Femur (tissue), 1 donor: Measurements from ENCODE around the gene SLC5A2.

Source experiments
- DNase-seq: peaks from one replicate; pipeline ENCODE4 v3.0.0-alpha.2; 2017

SLC5A2 gene

DNA sequence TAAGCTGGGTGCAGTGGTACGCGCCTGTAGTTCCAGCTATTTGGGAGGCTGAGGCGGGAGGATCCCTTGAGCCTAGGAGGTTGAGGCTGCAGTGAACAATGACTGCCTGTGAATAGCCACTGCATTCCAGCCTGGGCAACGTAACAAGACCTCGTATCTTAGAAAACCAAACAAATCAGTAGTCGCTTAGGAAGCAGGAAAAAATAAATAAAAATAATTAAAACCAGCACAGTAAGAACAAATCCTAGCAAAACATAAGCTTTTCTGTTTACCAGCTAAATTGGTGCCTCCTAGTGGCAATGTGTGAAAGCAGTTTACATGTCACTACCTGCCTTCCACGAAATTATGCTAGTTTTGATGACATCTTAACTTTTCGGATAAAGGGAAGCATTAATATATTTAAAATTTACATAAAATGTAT is 22.3 kb upstream of the SLC5A2 start:
- peak; percentile 35 for DNase-seq

DNA sequence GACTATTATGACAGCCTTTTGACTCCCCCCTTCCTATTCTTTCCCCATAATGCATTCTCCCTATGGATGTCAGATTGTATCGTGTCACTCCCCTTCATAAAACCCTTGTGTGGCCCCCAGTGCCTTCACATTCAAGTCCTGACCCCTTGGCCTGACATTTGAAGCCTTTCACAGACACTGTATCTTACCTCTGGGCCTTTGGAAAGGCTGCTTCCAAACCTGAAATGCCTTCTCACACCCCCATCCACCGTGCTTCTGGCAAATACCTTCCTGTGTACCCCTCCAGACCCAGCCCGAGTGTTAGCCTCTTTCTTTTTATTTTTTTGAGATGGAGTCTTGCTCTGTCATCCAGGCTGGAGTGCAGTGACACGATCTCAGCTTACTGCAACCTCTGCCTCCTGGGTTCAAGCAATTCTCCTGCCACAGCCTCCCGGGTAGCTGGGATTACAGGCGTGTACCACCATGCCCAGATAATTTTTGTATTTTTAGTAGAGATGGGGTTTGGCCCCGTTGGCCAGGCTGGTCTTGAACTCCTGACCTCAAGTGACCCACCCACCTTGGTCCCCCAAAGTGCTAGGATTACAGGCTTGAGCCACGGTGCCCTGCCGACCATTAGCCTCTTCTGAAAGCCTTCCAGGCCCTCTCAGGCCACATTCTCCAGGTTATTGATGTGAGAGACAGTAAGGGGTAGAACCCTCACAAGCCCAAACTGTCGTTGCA is 21.6 kb upstream of the SLC5A2 start:
- peak; percentile 16 for DNase-seq

DNA sequence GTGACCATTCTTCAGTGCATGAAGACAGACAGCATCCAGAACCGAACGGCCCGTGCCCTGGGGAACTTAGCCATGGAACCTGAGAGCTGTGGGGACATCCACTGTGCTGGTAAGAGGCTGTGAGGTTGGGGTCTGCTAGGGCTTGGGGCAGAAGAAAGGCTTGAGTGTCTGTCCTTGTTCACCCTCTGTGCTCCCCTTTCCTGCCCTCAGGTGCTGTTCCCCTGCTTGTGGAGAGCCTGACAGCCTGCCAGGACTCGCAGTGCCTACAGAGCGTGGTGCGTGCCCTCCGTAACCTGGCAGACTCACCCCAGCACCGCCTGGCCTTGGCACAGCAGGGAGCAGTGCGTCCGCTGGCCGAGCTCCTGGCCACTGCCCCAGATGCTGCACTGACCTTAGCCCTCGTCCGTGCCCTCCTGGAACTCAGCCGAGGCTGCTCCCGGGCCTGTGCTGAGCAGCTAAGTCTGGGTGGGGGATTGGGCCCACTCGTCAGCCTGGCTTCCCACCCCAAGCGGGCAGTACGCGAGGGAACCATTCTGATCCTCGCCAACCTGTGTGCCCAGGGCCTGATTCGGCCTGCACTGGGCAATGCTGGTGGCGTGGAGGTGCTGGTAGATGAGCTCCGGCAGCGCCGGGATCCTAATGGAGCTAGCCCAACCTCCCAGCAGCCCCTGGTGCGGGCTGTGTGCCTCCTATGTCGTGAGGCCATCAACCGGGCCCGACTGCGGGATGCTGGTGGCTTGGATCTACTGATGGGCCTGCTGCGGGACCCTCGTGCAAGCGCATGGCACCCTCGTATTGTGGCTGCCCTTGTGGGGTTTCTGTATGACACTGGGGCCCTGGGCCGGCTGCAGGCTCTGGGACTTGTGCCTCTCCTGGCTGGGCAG is 20.8 kb upstream of the SLC5A2 start:
- DNase-seq = peak; percentile 25

DNA sequence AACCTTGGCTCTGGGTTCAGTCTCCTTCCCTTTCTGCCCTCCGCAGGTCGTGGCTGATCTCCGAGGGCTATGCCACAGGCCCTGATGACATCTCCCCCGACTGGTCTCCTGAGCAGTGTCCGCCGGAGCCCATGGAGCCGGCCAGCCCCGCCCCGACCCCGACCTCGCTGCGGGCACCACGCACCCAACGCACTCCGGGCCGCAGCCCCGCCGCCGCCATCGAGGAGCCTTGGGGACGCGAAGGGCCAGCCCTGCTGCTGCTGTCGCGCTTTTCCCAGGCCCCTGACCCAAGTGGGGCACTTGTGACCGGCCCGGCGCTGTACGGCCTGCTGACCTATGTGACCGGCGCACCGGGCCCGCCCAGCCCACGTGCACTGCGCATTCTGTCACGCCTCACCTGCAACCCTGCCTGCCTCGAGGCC is 18.6 kb upstream of the SLC5A2 start:
- peak; percentile 19 for DNase-seq

DNA sequence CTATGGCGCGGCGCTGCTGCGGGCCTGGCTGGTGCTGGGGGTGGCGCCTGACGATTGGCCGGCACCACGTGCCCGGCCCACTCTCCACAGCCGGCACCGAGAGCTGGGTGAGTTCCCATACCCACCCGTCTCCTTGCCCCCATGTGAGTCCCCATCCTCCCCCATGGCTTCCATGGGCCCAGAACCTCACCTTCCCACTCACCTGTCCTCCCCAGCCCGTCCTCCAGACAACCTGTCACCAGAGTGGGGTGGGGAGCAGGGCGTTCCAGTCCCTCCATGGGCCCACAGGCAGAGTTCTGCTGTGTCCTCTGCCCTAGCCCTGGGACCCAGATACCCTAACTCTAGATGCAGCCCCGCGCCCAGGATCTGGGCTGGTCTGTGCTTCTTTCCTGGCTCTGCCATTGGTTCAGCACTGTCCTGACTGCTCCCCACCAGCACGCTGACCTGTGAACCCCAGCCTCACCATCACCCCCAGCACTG is 18.1 kb upstream of the SLC5A2 start:
- DNase-seq = peak; percentile 13

DNA sequence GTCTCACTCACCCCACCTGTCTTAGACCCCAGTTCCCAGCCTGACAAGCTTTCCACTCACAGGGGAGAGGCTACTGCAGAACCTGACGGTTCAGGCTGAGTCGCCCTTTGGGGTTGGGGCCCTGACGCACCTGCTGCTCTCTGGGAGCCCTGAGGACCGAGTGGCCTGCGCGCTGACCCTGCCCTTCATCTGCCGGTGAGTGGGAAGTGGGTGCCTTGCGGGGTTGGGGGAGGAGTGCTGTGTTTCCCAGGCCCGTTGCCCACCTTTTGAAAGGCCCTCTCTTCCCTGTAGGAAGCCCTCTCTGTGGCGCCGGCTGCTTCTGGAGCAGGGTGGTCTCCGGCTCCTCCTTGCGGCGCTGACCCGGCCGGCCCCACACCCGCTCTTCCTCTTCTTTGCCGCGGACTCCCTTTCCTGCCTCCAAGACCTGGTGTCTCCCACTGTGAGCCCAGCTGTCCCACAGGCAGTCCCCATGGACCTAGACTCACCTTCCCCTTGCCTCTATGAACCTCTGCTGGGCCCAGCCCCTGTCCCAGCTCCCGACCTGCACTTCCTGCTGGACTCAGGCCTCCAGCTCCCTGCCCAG is 17.0 kb upstream of the SLC5A2 start:
- DNase-seq = no peak

DNA sequence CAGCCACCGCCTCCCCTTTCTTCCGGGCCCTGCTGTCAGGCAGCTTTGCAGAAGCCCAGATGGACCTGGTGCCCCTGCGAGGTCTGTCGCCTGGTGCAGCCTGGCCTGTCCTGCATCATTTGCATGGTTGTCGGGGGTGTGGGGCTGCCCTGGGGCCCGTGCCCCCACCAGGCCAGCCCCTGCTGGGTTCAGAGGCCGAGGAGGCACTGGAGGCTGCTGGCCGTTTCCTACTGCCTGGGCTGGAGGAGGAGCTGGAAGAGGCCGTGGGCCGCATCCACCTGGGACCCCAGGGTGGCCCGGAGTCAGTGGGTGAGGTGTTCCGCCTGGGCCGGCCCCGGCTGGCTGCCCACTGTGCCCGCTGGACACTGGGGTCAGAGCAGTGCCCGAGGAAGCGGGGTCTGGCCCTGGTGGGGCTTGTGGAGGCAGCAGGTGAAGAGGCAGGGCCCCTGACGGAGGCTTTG is 16.5 kb upstream of the SLC5A2 start:
- DNase-seq = no peak

DNA sequence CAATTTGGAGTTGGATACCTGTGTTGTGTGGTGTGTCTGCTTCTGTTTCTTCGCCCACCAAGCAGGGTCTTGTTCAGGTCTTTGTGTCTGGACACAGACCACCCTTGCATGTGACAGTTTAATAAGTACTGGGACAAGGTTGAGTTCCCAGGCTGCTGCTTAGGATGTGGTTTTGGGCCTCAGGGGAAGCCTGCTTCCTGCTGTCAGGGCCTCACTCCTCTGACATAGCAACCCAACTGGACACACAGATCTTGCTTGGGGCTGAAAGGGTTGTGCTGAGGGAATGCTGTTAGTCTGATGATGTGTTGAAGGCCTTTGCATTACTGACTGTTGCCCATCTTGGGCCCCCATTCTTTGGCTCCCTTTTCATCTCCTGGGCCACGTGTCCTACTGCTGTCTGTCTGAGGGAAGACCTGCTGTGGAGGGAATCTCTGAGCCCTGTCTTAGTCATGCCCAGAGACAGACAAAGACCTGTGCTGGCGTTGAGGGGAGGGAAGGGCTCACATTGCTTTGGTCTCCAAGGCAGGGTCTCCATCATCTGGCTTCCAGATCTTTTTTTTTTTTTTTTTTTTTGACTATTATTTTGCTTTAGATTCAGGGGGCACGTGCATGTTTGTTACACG is 15.7 kb upstream of the SLC5A2 start:
- peak; percentile 73 for DNase-seq

DNA sequence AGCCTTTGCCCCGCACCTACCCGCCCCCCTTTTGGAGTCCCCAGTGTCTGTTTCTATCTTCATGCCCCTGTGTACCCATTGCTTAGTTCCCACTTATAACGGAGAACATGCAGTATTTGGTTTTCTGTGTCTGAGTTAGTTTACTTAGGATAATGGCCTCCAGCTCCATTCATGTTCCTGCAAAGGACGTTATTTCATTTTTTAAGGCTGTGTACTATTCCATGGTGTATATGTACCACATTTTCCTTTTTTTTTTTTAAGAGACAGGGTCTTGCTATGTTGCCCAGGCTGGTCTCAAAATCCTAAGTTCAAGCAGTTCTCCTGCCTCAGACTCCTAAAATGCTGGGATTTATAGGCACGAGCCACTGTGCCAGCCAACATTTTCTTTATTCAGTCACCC is 15.1 kb upstream of the SLC5A2 start:
- no peak for DNase-seq

DNA sequence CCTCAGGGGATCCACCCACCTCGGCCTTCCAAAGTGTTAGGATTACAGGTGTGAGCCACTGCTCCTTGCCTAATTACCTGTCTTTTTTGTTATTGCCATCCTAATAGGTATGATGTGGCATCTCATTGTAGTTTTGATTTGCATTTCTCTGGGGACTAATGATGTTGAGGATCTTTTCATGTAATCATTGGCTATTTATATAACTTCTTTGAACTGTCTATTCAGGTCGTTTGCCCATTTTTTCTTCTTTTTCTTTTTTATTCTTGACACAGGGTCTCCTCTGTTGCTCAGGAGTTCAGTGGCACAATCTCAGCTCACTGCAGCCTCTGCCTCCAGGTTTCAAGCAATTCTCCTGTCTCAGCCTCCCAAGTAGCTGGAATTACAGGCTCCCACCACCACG is 12.3 kb upstream of the SLC5A2 start:
- no peak for DNase-seq

DNA sequence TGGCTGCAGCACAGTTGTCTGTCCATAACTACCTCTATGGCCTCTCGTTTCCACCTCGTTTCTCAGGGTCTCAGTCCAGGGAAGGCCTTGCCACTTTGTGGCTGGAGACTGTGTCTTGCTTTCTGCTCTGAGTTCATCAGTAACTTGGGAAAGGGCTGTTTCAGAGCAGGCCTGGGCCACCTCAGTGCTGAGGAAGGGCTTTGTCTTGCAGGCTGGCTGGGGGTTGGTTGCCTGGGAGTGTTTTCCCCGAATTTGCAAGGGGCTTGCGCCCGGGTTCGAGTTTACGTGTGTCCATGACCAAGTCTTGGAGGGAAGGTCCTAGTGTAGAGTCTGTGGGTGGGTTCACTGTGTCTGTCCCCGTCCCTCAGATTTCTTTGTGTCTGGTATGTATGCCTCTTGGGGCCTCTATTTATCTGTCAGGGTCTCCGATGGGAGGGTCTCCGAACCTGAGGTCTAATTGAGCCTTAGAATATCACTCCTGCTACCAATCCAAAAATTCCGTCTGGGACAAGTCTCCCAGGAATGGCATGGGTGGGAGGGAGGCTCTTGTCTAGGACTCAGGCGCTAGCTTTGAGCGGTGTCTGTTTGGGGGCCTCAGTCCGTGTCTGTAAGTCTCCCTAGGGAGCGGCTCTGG is 11.6 kb upstream of the SLC5A2 start:
- DNase-seq = no peak

DNA sequence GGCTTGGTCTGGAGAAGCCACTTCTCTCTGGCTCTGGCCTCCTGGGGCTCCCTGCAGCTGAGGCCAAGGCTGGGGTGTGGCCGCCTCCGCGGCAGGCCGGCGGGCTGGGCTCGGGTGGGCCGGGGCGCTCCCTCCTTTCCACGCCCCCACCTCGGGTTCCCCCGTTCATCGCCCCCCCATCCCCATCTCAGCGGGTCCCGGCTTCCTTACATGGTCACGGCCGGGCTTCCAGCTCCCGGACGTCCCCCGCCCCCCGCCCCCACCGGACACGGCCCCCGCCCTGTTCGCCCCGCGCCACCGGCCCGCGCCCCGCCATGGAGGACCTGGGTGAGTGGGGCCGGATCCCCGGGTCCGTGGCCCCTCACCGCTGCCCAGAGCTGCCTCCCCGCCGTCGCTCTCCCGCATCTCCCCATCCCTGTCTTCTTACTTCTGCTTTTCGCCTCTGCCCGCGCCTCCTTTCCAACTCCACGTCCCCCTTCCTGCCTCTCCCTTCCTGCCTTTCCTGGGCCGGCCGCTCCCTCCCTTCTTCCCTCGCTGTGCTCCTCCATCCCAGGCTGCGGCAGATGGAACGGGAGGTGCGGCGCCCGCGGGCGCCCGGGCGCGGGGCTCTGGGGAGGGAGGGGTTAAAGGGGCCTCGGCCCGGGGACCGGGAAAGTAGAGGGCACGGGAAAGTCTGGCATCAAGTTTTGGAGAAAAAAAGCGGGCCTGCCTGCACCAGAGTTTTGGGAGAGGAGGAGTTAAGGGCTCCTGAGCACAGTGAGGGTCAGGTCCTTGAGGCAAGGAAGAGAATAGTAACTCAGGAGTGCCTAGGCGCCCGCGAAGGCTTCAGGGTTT is 10.8 kb upstream of the SLC5A2 start, which contains the start of gene TGFB1I1:
Gene TGFB1I1, plus strand, starts transcription at position 278 of the 834 bp plus-strand sequence. Its CDS starts 37 bp downstream, at position 315.
- peak; percentile 92 for DNase-seq

DNA sequence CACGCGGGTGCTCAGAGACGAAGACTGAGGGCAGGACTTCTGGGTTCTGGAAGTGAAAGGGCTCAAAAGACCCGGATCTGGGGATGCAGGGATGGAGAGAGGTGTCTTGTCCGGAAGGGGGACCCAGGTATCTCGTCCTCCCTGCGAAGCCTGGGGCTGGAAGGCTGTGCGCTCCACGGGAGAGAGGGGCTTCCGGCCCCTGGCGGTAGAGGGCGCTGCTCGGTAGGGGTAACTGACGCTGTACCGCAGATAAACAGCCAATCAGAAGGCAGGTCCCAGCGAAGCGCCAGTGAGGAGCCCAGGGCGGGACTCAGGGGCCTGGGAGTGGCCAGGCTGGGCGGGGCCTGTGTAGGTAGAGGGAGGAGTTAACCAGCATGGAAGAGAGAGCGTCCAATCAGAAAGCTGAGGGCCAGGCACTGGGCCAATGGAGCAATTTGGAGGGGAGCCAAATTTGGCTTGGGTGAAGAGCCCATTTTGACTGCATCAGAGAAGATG is 10.2 kb upstream of the SLC5A2 start:
- DNase-seq = peak; percentile 94

DNA sequence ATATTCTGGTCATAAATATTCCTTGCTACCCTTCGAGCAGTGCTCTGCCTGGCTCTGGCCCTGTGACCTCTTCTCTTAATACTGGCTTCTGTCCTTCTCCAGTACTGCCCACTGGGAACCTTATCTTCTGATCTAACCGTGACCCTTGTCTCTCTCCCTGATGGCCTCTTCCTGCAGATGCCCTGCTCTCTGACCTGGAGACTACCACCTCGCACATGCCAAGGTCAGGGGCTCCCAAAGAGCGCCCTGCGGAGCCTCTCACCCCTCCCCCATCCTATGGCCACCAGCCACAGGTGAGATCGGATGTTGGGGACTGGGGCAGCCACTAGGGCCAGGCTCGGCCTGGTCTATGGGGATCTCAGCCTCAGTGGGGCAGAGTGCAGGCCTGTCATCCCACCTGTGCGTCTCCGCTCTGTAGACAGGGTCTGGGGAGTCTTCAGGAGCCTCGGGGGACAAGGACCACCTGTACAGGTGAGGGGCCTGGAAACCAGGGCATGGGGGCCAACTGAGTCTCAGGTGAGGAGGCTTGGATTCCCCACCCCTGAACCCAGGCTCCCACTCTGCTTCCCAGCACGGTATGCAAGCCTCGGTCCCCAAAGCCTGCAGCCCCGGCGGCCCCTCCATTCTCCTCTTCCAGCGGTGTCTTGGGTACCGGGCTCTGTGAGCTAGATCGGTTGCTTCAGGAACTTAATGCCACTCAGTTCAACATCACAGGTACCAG is 9.5 kb upstream of the SLC5A2 start:
- DNase-seq = no peak

DNA sequence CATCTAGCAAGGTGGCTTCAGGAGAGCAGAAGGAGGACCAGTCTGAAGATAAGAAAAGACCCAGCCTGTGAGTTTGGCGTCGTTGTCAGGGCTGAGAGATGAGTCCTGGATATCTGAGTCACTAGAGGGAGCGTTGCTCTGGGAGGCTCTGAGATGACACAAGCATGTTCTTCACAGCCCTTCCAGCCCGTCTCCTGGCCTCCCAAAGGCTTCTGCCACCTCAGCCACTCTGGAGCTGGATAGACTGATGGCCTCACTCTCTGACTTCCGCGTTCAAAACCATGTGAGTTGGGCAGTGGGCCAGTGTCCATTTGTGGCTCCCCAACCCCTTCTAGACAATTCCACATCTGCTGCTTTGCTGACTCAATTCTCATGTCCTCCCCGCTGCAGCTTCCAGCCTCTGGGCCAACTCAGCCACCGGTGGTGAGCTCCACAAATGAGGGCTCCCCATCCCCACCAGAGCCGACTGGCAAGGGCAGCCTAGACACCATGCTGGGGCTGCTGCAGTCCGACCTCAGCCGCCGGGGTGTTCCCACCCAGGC is 8.7 kb upstream of the SLC5A2 start:
- peak; percentile 67 for DNase-seq

DNA sequence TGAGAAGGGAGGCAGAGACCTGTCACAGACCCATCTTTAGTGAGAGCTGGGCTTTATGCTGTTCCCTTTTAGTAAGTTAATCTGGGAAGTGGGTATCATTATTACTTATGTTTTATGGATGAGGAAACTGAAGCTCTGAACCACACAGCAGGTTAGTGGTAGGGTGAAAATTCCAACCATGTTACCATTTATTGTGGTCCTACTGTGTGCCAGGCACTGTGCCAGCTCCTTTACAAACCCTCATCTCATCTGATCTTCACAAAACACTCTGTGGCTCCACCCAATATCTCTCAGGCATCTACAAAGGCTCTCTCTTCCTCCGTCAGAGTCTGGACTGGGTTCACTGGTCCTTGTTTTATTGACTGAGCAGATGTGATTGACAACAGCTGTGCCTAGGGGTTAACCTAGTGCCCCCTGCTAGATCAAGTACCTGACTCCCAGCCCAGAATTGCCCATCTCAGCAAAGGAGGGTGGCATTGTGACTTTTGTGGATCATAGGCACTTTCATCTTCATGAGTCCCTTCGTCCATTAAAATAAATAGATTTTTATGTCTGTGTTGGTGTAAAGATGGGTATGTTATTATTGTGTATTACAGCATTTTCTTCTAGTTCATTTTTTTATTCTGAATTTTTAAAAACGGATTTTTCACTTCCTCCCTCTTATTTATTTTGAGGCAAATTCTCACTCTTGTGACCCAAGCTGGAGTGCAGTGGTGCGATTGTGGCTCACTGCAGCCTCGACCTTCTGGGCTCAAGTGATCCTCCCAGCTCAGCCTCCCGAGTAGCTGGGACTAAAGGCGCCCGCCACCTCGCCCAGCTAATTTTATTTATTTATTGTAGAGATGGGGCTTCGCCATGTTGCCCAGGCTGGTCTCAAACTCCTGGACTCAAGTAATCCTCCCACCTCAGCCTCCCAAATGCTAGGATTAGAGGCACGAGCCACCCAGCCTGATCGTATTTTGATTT is 7.9 kb upstream of the SLC5A2 start:
- DNase-seq = no peak

DNA sequence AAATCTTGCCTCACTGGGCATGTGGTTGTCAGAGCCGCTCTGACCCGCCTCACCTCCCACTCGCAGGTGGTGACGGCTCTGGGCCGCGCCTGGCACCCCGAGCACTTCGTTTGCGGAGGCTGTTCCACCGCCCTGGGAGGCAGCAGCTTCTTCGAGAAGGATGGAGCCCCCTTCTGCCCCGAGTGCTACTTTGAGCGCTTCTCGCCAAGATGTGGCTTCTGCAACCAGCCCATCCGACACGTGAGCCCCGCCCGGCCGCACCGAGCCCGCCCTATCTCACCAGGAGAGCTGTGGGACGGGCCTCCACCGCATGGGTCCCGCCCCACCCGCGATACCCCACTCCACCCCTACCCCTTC is 7.0 kb upstream of the SLC5A2 start:
- no peak for DNase-seq

DNA sequence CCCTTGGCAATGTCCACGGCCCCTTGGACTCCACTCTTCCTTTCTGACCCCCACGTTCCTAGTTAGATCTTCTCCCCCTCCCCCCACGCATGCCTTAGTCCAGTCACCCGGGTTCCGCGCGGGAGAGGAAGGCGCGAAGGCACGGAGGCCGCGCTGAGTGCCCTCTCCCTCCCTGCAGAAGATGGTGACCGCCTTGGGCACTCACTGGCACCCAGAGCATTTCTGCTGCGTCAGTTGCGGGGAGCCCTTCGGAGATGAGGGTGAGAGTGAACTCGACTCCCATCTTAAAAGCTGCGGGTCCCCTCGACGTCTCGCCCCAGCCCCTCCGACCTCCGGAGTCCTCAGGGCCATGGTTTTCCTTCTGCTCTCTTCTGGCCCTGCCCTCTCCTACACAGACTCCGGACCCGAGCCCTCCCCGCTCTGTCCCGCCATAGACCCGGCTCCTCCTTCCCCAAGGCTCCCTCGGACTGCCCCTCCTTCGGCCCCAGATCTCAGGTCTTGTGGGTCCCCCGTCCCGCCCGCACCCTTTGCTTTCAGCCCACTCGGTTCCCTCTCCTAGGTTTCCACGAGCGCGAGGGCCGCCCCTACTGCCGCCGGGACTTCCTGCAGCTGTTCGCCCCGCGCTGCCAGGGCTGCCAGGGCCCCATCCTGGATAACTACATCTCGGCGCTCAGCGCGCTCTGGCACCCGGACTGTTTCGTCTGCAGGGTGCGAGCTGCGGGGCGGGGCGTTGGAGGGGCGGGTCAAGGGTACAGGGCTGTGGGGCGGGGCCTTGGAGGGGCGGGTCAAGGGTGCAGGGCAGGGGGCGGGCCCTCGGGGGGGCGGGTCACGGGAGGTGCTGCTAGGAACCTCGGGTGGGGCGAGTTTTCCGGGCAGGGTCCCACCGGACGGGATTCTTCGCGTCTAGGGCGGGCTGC is 6.4 kb upstream of the SLC5A2 start:
- peak; percentile 82 for DNase-seq
